B cell (primary cell): ENCODE results near the gene MYZAP. TPM values are rescaled to one million over a fixed set of nuclear protein-coding genes. Genes with fewer than 3 reads are reported as not detected.

Experiments
- ATAC-seq: fragments of 200-7000 bp; cut with Tn5 transposase; one replicate; pipeline ENCODE4 v1.10.0; 2021; ENCODE audit warnings: low read depth, mild to moderate bottlenecking, moderate number of reproducible peaks, moderate library complexity
- CTCF ChIA-PET: fragments of 350-600 bp; sonication (Branson Sonifier 250); formaldehyde crosslinking; loops from one replicate; lab custom pipeline; 2021; ENCODE audit warnings: antibody characterized with exemption, inconsistent platforms; lab: Charles Lee
- POLR2A ChIA-PET: fragments of 350-600 bp; sonication (Branson Sonifier 250); formaldehyde crosslinking; loops from one replicate; lab custom pipeline; 2021; ENCODE audit warnings: antibody characterized with exemption; lab: Charles Lee
- DNase-seq: peaks from one replicate; pipeline ENCODE4 v3.0.0; 2013
- H2AFZ ChIP-seq: 2 replicates; pipeline ENCODE4 v1.6.1; 2012; ENCODE audit warnings: mild to moderate bottlenecking, low read depth, low read length; ENCODE audit not compliant: insufficient read depth, poor library complexity, severe bottlenecking
- H3K27ac ChIP-seq, 2 donors: 1 replicate in 1 of 2; 2 replicates in 1 of 2; pipeline ENCODE4 v1.5.1; 2012 to 2013; ENCODE audit warnings: low read length in 2 of 2, mild to moderate bottlenecking in 2 of 2, moderate library complexity in 1 of 2
- H3K27me3 ChIP-seq, 4 experiments: fragments of 200-600 bp in 1 of 4; sonication (generic) in 1 of 4; replicated peaks in 1 of 4; 1 replicate in 2 of 4; 2 replicates in 2 of 4; pipeline versions ENCODE4 v1.6.1 to v1.7.0; 2013 to 2016; ENCODE audit warnings: low read length in 3 of 4, mild to moderate bottlenecking in 2 of 4, mixed read lengths in 1 of 4, moderate library complexity in 1 of 4; ENCODE audit not compliant: insufficient read depth in 4 of 4, control insufficient read depth in 3 of 4; ENCODE audit errors: control extremely low read depth in 1 of 4
- H3K36me3 ChIP-seq, 2 experiments: replicated peaks in 1 of 2; 1 replicate in 1 of 2; 2 replicates in 1 of 2; pipeline versions ENCODE4 v1.6.1 to v1.7.1; 2013; ENCODE audit warnings: low read length in 1 of 2; ENCODE audit not compliant: insufficient read depth in 2 of 2, control insufficient read depth in 1 of 2; ENCODE audit errors: control extremely low read depth in 1 of 2, extremely low read depth in 1 of 2
- H3K4me1 ChIP-seq, 2 donors: fragments of 200-600 bp in 1 of 2; sonication (generic) in 1 of 2; 1 replicate in 1 of 2; 2 replicates in 1 of 2; pipeline versions ENCODE4 v1.5.1 to v1.6.1; 2013 to 2017; ENCODE audit warnings: low read length in 2 of 2; ENCODE audit not compliant: control insufficient read depth in 2 of 2, insufficient read depth in 2 of 2
- H3K4me2 ChIP-seq: replicated peaks from 2 replicates; pipeline ENCODE3; 2012; ENCODE audit warnings: mild to moderate bottlenecking, low read depth, low read length; ENCODE audit not compliant: poor library complexity, severe bottlenecking
- H3K4me3 ChIP-seq, 5 experiments: fragments of 200-600 bp in 1 of 5; sonication (generic) in 1 of 5; 1 replicate in 3 of 5; 2 replicates in 2 of 5; pipeline versions ENCODE4 v1.5.1 to v1.7.0; 2011 to 2016; ENCODE audit warnings: low read length in 4 of 5, mild to moderate bottlenecking in 4 of 5, low read depth in 2 of 5, control low read depth in 1 of 5, moderate library complexity in 1 of 5; ENCODE audit not compliant: insufficient read depth in 1 of 5; ENCODE audit errors: control extremely low read depth in 1 of 5, extremely low read depth in 1 of 5
- H3K79me2 ChIP-seq: fragments of 200-600 bp; sonication (generic); one replicate; pipeline ENCODE4 v1.6.0; 2016; ENCODE audit warnings: low read length; ENCODE audit not compliant: control insufficient read depth, insufficient read depth
- H3K9ac ChIP-seq: fragments of 200-600 bp; sonication (generic); 2 replicates; pipeline ENCODE4 v1.6.1; 2017; ENCODE audit warnings: mild to moderate bottlenecking, low read length, moderate library complexity
- H3K9me3 ChIP-seq, 3 donors: one replicate each; pipeline versions ENCODE4 v1.6.1 to v1.7.1; 2013; ENCODE audit warnings: low read length in 2 of 3; ENCODE audit not compliant: control insufficient read depth in 2 of 3, insufficient read depth in 1 of 3; ENCODE audit errors: control extremely low read depth in 1 of 3
- H4K20me1 ChIP-seq: 2 replicates; pipeline ENCODE4 v1.6.0; 2012; ENCODE audit warnings: mild to moderate bottlenecking, low read length; ENCODE audit not compliant: insufficient read depth, control insufficient read depth, poor library complexity, severe bottlenecking
- H3K27ac Mint-ChIP-seq: one replicate; pipeline ENCODE4 v1.8.0; 2021; ENCODE audit warnings: mixed read lengths
- H3K27me3 Mint-ChIP-seq: one replicate; pipeline ENCODE4 v1.8.0; 2021; ENCODE audit warnings: mixed read lengths
- H3K4me1 Mint-ChIP-seq: one replicate; pipeline ENCODE4 v1.8.0; 2021; ENCODE audit warnings: mixed read lengths
- H3K4me3 Mint-ChIP-seq: one replicate; pipeline ENCODE4 v1.8.0; 2021; ENCODE audit warnings: mixed read lengths
- H3K9me3 Mint-ChIP-seq: one replicate; pipeline ENCODE4 v1.8.0; 2022; ENCODE audit warnings: mixed read lengths; ENCODE audit not compliant: insufficient read depth
- CTCF ChIP-seq: fragments of 200-600 bp; IDR thresholded peaks from one replicate; pipeline ENCODE4 v1.8.0; 2022; ENCODE audit warnings: antibody characterized with exemption, mild to moderate bottlenecking
- EZH2 ChIP-seq: IDR thresholded peaks from 2 replicates; pipeline ENCODE4 v1.6.1; 2012; ENCODE audit warnings: borderline replicate concordance, low read depth, mild to moderate bottlenecking, moderate library complexity, low read length; ENCODE audit not compliant: insufficient read depth, poor library complexity, severe bottlenecking
- WGBS: methylation state at CpG from one replicate; pipeline ENCODE4 v1.1.5; 2013; ENCODE audit warnings: missing lambda C conversion rate; ENCODE audit not compliant: insufficient coverage; 5-methylcytosine and 5-hydroxymethylcytosine counted together
- intact Hi-C: fragments of 100-400 bp; cut with micrococcal nuclease; formaldehyde crosslinking; loops from one replicate; pipeline ENCODE4 v1.10.0; 2022
- polyA plus RNA-seq: library from polyadenylated mRNA; depleted of rRNA; stranded (reverse); fragments of >200 nt; gene quantifications from 2 replicates; pipeline ENCODE4 v1.2.3, GENCODE V29; 2012
- total RNA-seq, 2 donors: library from RNA; stranded (reverse); fragments of 120-200 nt in 1 of 2; gene quantifications; 1 replicate in 1 of 2; 2 replicates in 1 of 2; pipeline versions ENCODE4 v1.2.3 to v1.2.4, GENCODE V29; 2013 to 2022

MYZAP gene
- total and polyA plus RNA-seq, 2 donors (not counting 1 experiment from before 2014, with no cell fraction given) = 1.0 to 2.8 TPM

GRCh38 chr15:57599296-57599810 is 7.6 kb downstream of the MYZAP start:
- Histone ChIP-seq H3K4me1 (no peaks in the 10 kb centered on the region), H3K79me2 (no peaks in the 10 kb centered on the region), H3K27ac (no peak overlapping the region), H3K9me3 (no peaks in the 10 kb centered on the region), H3K4me2 (no peak overlapping the region), H3K27me3 (no peaks in the 10 kb centered on the region), H3K9ac (no peak overlapping the region), H2AFZ (no peak overlapping the region), H3K36me3 (no peaks in the 10 kb centered on the region), H3K4me3 (no peak overlapping the region), H4K20me1 (no peaks in the 10 kb centered on the region)
- H3K27me3 Mint-ChIP-seq = peaks cover 11% of the 10 kb centered on the region
- H3K27ac Mint-ChIP-seq = no peak overlapping the region
- intact Hi-C loops = no loop called here
- no peak for ATAC-seq
- ChIA-PET CTCF (interaction anchor here (2.2 kb wide), 1 partner anchor 40 kb away, joined by 5 read pairs; no protein-coding TSS in a partner anchor), POLR2A (no interaction called here)
- H3K4me3 Mint-ChIP-seq = no peak overlapping the region
- TF ChIP-seq EZH2 (no peak), CTCF (no peak)
- H3K9me3 Mint-ChIP-seq = no peaks in the 10 kb centered on the region
- DNase-seq = no peak
- WGBS = 92% methylated on average over 8 of the region's 10 CpGs
- H3K4me1 Mint-ChIP-seq = no peaks in the 10 kb centered on the region

GRCh38 chr15:57600197-57600596 is 8.5 kb downstream of the MYZAP start:
- peaks cover 11% of the 10 kb centered on the region for H3K27me3 Mint-ChIP-seq
- H3K79me2 ChIP-seq = no peaks in the 10 kb centered on the region
- intact Hi-C loops = no loop called here
- H3K36me3 ChIP-seq = no peaks in the 10 kb centered on the region
- no peaks in the 10 kb centered on the region for H3K27me3 ChIP-seq
- H3K4me3 Mint-ChIP-seq = no peak overlapping the region
- TF ChIP-seq CTCF (no peak), EZH2 (no peak)
- no peak overlapping the region for H3K4me2 ChIP-seq
- no peaks in the 10 kb centered on the region for H3K9me3 Mint-ChIP-seq
- H3K27ac ChIP-seq = no peak overlapping the region
- DNase-seq = no peak
- ATAC-seq = no peak
- no peak overlapping the region for H2AFZ ChIP-seq
- ChIA-PET CTCF (no interaction called here), POLR2A (no interaction called here)
- H3K27ac Mint-ChIP-seq = no peak overlapping the region
- no peak overlapping the region for H3K9ac ChIP-seq
- WGBS = no CpG with 5 or more reads among the region's 1 CpG
- H3K4me1 Mint-ChIP-seq = no peaks in the 10 kb centered on the region
- no peaks in the 10 kb centered on the region for H4K20me1 ChIP-seq
- H3K4me3 ChIP-seq = no peak overlapping the region
- H3K4me1 ChIP-seq = no peaks in the 10 kb centered on the region
- no peaks in the 10 kb centered on the region for H3K9me3 ChIP-seq
